ENCODE measurements around the gene CDH22.

DNA sequence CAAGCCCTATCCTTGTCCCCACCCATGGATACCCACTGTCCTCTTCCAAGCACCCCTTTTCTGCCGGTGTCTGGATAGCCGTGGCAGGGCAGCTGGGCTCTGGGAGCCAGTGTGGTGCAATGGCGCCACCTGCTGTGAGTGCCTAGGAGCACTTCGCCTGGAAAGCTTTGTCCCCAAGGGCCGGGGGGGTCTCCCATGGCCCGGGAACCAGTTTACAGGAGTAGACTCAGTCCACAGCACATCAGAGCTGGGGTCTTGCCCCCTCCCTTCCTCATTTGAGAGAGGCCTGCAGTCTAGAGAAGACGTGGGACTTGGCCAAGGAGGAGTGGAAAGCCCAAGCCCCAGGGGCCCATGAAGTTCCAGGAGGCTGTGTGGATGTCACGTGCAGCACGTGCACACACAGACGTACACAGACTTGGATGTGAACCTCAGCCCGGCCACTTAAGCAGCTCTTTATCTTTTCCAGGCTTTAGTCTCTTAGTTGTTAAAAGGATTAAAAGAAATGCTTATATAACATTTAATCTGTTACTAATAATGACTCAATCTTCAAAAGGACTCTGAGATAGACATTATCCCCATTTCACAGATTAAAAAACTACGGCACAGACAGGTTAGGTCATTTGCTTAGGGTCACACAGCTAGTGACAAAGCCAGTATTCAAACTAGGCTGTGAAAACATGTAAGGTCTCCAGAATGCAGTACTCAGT, 40.9 kb upstream of the CDH22 start:
- no peak for TF ChIP-seq POLR2AphosphoS5 (IDR thresholded peaks at IDR 0.05; ENCODE audit: low read depth, low read length)
- TF ChIP-seq, protein P1, sequence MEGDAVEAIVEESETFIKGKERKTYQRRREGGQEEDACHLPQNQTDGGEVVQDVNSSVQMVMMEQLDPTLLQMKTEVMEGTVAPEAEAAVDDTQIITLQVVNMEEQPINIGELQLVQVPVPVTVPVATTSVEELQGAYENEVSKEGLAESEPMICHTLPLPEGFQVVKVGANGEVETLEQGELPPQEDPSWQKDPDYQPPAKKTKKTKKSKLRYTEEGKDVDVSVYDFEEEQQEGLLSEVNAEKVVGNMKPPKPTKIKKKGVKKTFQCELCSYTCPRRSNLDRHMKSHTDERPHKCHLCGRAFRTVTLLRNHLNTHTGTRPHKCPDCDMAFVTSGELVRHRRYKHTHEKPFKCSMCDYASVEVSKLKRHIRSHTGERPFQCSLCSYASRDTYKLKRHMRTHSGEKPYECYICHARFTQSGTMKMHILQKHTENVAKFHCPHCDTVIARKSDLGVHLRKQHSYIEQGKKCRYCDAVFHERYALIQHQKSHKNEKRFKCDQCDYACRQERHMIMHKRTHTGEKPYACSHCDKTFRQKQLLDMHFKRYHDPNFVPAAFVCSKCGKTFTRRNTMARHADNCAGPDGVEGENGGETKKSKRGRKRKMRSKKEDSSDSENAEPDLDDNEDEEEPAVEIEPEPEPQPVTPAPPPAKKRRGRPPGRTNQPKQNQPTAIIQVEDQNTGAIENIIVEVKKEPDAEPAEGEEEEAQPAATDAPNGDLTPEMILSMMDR (IDR thresholded peaks at IDR 0.05): peak; percentile 88
- TF ChIP-seq, protein P2, sequence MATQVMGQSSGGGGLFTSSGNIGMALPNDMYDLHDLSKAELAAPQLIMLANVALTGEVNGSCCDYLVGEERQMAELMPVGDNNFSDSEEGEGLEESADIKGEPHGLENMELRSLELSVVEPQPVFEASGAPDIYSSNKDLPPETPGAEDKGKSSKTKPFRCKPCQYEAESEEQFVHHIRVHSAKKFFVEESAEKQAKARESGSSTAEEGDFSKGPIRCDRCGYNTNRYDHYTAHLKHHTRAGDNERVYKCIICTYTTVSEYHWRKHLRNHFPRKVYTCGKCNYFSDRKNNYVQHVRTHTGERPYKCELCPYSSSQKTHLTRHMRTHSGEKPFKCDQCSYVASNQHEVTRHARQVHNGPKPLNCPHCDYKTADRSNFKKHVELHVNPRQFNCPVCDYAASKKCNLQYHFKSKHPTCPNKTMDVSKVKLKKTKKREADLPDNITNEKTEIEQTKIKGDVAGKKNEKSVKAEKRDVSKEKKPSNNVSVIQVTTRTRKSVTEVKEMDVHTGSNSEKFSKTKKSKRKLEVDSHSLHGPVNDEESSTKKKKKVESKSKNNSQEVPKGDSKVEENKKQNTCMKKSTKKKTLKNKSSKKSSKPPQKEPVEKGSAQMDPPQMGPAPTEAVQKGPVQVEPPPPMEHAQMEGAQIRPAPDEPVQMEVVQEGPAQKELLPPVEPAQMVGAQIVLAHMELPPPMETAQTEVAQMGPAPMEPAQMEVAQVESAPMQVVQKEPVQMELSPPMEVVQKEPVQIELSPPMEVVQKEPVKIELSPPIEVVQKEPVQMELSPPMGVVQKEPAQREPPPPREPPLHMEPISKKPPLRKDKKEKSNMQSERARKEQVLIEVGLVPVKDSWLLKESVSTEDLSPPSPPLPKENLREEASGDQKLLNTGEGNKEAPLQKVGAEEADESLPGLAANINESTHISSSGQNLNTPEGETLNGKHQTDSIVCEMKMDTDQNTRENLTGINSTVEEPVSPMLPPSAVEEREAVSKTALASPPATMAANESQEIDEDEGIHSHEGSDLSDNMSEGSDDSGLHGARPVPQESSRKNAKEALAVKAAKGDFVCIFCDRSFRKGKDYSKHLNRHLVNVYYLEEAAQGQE (IDR thresholded peaks at IDR 0.05; ENCODE audit: insufficient read depth in 1 of 2, low read depth in 2 of 2, low read length in 1 of 2): no peak
